ENCODE measurements around the gene CCR7. TPM values are rescaled to one million over a fixed set of nuclear protein-coding genes. Genes with fewer than 3 reads are reported as not detected.

CCR7 gene
- total and polyA plus RNA-seq, 2 of the 13 experiments (the other 11 are each of a cell fraction or from before 2014, with no cell fraction given) = 0.04 to 0.53 TPM

- peak; percentile 93 for TF ChIP-seq ZNF18 (CRISPR knock-in tag; IDR thresholded peaks at IDR 0.05; ENCODE audit: insufficient replicate concordance)
- no peak for TF ChIP-seq CC2D1A (CRISPR knock-in tag; IDR thresholded peaks at IDR 0.05)
- peak; percentile 89; the same call in 1 of the 2 replicates for TF ChIP-seq ZHX1 (CRISPR knock-in tag; IDR thresholded peaks at IDR 0.05; ENCODE audit: low read depth)
- TF ChIP-seq ARNT2 (CRISPR knock-in tag; IDR thresholded peaks at IDR 0.05; ENCODE audit: low read depth) = no peak; the same call in 1 of the 2 replicates
- no peak for TF ChIP-seq ZNF24 (IDR thresholded peaks at IDR 0.05)
- TF ChIP-seq EZH2 (conservative IDR thresholded peaks at IDR 0.05; ENCODE audit: low read depth, low read length) = no peak
- TF ChIP-seq GATAD2A (CRISPR knock-in tag; IDR thresholded peaks at IDR 0.05) = peak; percentile 100
- peak; percentile 50; the same call in 1 of the 2 replicates for TF ChIP-seq ZNF770 (CRISPR knock-in tag; IDR thresholded peaks at IDR 0.05)
- no peak for TF ChIP-seq TOPORS (CRISPR knock-in tag; IDR thresholded peaks at IDR 0.05)
- TF ChIP-seq NR1H2 (CRISPR knock-in tag; IDR thresholded peaks at IDR 0.05; ENCODE audit: borderline replicate concordance, low read depth) = no peak
- TF ChIP-seq ZBTB7B (CRISPR knock-in tag; IDR thresholded peaks at IDR 0.05) = peak; percentile 99
- peak; percentile 81; the same call in 1 of the 2 replicates for TF ChIP-seq ARID4A (CRISPR knock-in tag; IDR thresholded peaks at IDR 0.05; ENCODE audit: borderline replicate concordance)
- TF ChIP-seq ZNF383 (CRISPR knock-in tag; IDR thresholded peaks at IDR 0.05; ENCODE audit: borderline replicate concordance) = peak; percentile 42; the same call in 1 of the 2 replicates
- no peak for TF ChIP-seq CREB3 (CRISPR knock-in tag; IDR thresholded peaks at IDR 0.05)
Observed at GRCh38 chr17:40548982-40549685, 16.1 kb downstream of the CCR7 start (continued).
